D341Med (cell line): ENCODE results near the gene SPRING1.
A peak's percentile ranks its signal among the peaks of the same experiment; 100 is the strongest.

ENCODE experiments used
- DNase-seq: peaks from one replicate; pipeline ENCODE4 v3.0.0; 2012; ENCODE audit warnings: low spot score

SPRING1 gene

DNA sequence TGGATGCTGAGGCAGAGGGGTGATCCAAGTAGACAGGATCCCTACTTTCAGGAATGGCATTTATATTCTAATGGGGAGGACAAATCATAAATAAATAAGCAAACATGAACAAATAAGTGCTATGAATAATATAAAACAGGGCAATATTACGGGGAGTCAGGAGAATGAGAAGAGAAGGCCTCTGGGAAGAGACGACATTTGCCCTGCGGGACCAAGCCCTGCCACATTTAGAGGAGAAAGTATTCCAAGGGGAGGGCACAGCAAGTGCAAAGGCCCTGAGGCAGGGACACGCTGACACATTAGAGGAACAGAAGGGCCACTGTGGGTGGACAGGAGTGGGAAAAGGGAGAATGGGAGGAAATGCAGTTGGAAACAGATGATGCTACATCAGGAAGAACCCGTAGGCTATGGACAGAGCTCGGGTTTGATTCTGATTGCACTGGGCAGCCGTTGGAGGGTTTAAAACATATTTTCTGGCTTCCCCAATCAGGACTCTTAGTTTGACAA lies 1.6 kb upstream of the SPRING1 start:
- no peak for DNase-seq

DNA sequence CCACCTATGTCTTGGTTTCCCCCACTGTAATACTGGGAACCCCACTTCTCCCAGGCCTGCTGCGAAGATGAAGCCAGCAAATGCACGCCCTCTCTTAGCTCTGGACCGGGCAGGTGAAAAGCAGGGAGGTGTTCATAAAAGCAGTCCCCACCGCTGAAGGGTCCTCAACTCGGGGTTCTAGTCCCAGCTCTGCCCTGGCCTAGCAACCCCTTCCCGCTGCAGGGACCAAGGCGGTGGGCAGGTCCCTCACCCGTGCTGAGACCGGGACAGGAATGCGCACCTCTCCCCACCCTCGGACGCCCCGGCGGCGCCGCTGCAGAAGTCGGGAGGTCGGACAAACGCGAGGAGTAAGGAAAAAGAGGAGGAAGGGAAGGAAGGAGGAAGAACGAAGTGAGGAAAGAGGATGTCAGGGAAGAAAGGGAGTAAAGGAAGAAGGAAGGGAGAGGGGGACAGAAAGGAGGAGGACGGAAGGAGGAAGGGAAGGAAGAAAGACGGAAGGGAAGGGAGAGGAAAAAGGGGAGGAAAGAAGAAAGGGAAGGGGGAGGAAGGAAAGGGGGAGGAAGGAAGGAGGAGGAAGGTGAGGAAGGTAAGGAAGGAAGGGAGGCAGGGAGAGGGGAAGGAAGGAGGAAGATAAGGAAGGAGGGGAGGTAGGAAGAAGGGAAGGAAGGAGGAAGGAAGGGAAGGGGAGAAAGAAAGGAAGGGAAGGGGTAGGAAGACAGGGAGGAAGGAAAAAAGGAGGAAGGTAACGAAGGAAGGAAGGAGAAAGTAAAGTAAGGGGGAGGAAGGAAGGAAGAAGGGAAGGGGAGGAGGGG lies 701 bp downstream of the SPRING1 start:
- peak; percentile 62 for DNase-seq

DNA sequence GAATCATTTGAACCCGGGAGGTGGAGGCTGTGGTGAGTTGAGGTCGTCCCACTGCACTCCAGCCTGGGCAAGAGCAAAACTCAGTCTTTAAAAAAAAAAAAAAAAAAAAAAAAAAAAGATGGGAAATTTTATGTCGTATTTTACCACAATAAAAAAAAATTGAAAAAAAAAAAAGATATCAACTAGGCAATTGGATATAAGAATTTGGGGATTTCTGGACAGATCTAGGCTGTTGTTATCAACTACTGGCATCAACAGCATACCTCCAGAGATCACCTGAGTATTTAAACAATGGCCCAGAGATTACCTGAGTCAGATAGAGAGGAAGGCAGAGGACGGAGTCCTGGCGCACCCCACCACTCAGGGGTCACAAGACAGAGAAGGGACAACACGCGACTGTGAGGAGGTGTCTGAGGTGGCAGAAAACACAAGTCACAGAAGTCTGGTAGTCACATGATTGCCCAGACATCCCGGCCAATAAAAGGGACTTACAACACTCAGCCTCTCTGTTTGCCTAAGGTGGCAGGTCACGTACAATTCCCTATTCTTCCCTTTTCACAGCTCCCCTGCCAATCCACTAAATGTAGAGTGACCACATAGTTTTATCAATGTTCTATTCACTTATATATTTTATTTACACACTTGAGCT lies 1.8 kb downstream of the SPRING1 start:
- DNase-seq = no peak

- no peak for DNase-seq
Measured at GRCh38 chr12:116735084-116735483, 2.8 kb downstream of the SPRING1 start.

DNA sequence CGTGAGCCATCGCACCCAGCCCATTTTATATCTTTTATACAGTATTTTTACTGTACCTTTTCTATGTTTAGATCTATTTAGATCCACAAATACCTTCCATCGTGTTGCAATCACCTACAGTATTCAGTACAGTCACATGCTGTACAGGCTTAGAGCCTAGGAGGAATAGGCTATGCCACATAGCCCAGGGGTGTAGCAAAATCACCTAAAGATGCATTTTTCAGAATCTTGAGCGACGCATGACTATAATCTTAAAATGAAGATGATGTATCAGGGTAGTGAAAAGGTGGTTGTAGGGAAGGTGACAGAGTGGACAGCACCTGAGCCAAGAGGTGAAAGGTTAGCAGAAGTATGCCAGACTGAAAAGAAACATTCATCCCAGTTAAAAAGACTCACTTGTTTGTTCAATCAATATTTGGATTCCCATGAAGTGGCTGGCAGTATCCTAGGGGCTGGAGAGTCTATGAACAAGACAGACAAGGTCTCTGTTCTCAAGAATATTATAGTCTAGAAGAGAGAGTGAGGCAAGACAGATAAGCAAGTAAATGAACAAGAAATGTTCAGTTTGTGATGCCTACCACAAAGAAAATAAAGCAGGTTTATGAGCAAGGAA lies 3.6 kb downstream of the SPRING1 start:
- DNase-seq = no peak

- DNase-seq = no peak
Measured at GRCh38 chr12:116731801-116732200, 6.1 kb downstream of the SPRING1 start.

GRCh38 chr12:116727891-116728290 lies 10.0 kb downstream of the SPRING1 start:
- no peak for DNase-seq

DNA sequence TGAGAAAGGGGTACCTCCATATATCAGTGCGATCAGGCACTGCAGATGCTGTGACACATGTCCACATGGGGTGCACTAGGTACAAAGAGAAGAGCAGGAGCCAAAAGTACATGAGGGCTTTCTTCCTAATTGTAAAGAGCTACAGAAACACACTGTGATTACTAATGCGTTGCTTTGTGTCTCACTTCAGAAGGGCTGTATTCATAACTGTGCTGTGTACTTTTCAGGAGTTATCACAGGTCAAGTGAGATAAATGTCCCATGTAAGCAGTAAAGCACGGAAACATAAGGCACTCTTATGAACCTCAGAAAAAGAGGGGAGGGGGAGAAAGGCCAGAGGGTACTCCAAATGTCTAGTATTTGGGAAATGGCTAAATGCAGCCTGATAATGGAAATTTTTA lies 10.6 kb downstream of the SPRING1 start:
- no peak for DNase-seq

DNA sequence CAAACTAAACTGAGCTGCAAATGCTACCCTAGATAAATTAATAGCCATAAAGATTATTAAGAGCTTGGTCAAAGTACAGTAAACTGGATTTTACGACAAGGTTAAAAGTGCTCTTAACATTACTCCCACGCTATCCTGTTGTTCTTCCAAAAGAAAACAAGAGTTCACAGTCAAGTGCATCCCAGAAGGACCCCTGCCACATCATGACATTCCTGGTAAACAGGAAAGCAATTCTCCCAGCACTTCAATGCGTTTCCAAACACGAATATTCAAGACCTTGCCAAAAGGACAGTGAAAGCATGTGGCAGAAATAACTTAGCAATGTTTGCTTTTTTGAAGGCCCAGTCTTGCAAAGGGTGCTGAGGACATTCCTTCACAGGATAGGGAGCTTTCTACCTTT lies 11.2 kb downstream of the SPRING1 start:
- DNase-seq = no peak

GRCh38 chr12:116722245-116722644 lies 15.6 kb downstream of the SPRING1 start:
- DNase-seq = no peak

DNA sequence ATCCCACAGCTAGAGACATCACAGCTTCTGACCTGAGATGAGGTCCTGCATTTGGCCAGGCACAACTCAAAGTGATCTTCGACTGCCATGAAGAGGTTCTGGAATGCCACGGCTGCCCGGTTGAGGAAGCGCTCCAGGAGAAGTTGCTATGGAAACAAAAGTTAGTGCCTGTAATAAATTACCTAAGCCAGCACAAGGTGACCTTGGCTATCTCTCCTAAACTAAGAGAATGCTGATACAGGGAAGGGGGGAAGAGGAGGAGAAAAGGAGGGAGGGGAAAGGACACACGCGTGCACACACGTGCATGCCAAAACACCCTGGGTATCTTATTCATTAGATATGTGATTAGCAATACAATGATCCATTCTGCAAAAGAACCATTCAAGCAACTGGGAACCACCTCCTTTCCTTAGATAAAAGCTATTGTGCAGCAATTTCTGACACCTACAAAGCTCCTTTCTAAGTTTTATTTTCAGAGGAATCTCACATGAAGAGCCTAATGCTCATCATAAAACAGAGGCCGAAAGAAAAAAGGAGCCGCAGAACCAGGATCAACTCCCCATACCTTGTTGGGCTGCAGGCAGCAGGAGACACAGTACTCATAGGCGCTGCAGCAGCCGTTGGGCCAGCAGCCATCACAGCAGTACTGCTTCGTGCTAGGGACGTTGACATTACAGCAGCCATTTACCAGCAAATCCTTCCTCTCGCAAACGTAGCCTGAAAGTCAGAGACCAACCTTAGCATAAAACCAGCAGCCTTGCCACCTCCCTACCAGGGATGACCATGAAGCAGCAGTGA lies 17.9 kb downstream of the SPRING1 start:
- no peak for DNase-seq

- no peak for DNase-seq
Measured at GRCh38 chr12:116718655-116719454, 19.0 kb downstream of the SPRING1 start.

DNA sequence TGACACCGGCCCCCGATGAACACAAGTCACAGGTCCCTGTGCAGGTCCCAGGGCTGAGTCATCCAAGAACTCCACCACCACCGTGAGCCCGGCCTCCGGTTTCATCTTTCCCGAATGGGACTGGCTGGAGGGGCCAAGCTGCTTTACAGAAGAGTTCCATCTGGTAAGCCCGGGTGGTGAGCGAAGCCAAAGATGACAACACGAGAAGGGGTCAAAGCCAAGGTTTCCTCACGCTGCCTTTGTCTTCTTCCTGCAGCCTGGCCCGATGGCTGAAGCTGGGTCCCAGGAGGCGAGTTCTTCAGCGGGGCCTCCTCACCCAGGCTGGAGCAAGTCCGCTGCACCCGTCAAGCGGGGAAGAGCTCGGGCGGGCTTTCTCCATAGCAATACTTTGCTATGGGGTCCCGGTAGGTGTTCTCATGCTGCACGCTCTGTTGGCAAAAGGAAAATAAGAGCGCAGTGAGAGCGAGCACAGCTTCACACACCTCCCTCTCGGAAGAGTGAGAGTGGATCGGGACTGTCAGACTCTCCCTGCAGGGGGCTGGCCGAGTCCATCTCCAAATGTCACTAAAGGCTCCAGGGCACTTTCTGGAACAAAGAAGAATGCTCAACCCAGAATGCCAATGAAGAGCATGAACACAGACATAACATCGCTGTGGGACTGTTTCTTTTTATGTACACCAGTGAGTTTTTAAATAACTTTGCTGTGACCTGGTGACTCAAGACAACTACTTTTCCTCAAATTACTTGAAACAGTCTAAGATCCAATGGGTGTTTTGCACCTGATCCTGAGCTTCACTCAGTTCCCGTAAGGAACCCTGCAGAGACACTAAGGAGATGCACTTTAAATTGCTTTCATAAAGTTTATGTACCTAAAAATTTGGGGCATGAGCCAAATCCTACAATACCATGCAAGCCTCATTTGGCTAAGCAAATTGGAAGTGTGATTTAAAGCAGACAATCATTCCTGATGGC lies 20.1 kb downstream of the SPRING1 start:
- no peak for DNase-seq

DNA sequence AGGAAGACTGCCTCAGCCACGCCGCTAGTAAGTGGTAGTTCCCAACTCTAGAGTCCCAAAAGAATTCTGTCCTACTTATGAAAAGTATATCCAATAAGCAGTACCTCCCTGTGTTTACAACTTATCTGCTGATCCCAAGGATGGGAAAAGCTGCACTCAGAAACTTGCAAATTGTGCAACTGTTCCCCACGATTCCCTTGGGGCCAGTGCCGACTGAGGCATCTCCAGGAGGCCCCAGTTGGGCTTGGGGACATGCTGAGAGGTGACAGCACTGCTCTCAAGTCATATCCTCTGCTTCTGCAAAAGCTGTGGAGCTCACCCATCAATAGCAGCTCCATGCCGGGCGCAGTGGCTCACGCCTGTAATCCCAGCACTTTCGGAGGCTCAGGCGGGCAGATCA lies 23.7 kb downstream of the SPRING1 start:
- no peak for DNase-seq

DNA sequence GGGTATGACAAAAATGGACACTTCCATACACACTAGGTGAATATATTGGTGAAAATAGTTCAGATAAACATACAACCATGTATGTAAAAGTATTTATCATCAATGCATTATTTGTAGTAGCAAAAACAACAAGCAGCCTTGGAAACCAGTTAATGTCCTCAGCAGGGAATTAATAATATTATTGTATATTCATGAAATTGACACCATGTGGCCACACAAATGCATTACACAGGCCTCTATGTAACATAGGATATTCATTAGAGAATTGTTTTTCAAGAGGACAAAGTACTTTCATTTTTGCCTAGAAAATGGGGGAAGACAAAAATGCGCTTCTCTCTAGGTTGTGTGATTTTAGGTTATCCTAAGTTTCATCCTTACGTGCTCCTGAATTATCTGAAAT lies 24.3 kb downstream of the SPRING1 start:
- DNase-seq = no peak

DNA sequence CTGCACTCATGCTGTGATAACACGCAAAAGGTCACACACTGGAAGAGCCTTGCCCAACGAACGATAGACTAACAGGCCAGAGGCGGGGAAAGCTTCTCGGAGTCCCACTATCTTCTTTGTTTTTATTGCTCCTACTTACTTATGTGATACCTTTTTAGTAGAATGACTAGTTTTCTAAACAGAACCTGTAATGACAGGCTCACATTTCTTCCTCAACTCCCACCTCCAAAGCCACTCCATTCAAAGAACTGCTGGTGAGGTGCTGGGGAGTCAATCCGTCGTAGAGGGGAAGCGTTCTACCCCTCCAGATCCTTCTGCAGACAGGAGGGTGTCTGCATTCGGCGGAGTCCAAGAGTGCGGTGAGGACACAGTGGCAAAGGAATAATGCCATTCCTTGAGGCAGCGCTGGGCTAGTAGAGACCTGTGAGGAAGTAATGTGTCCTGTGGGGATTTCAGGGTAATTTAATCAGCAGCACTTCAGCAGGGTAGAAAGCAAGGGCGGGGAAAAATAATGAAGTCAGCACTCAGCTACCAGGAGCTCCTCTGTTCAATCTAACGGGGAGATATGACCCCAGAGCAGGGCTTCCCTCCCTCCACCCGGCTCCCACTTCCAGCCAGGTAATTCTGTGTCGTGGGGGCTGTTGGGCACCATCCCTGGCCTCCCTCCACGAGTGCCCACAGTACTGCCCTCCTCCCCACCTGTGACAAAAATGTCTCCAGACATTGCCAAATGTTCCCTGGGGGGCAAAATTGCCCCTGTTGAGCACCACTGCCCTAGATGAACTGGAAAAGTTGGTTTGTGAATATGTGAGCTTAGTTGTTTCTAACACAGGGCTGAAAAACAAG lies 25.2 kb downstream of the SPRING1 start:
- no peak for DNase-seq

DNA sequence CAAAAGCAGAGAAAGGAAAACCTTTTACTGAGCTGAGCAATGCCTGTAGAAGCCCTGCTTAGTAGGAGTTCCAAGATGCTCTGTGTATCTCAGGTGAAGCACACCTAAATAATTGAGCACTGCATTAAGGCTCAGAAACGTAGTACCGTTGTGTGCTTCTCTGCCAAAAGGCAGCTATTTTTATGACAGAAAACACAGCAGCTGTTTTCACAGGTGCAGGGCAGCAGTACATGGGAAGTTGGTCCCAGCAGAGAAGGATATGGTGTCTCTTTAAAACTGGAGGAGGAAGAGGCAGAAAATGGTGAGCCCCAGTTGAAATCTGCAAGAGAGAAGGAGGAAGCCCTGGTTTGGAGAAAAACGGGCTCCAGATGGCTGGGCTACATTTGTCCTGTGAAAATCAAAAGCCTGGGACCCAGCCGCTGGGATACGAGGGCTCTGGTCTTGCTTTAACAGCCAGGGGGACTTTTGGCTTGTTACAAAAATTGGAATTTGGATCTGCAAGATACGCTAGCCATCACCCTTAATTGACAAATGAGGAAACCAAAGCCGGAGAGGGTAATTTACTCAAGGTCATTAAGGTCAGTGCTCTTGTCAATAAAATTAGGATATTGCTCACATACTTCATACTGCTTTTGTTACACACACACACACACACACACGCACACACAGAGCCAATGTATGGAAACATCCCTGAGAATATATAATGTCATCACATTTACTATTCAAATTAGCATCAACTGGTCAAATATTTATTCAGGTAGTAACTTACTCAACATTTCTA lies 27.3 kb downstream of the SPRING1 start:
- DNase-seq = no peak

GRCh38 chr12:116709768-116710167 lies 28.1 kb downstream of the SPRING1 start:
- DNase-seq = no peak
